Panc1 (cell line): ENCODE results near the gene EML6. TPM values are rescaled to one million over a fixed set of nuclear protein-coding genes. Genes with fewer than 3 reads are reported as not detected.

ENCODE experiments used
- ATAC-seq: fragments of 200-7000 bp; cut with Tn5 transposase; 2 replicates; pipeline ENCODE4 v1.9.1; 2020; ENCODE audit warnings: mild to moderate bottlenecking, moderate library complexity
- BruUV-seq: library from RNA; stranded (reverse); fragments of 400-500 nt; replicated peaks from 2 replicates; lab custom pipeline; 2021; lab: Mats Ljungman, UMichigan
- CTCF ChIA-PET: fragments of 300-600 bp; sonication (Branson Sonifier 250); formaldehyde crosslinking; loops from one replicate; lab custom pipeline; 2022; ENCODE audit warnings: antibody characterized with exemption; lab: Charles Lee
- POLR2A ChIA-PET: fragments of 300-600 bp; sonication (Branson Sonifier 250); formaldehyde crosslinking; loops from one replicate; lab custom pipeline; 2022; ENCODE audit warnings: antibody characterized with exemption; lab: Charles Lee
- DNase-seq: peaks from one replicate; pipeline ENCODE4 v3.0.0-alpha.2; 2010; ENCODE audit warnings: low read depth, low spot score
- H3K27ac ChIP-seq: 2 replicates; pipeline ENCODE4 v1.5.1; 2011; ENCODE audit warnings: mild to moderate bottlenecking, low read length, inconsistent platforms
- H3K27me3 ChIP-seq: fragments of 200-500 bp; sonication (Bioruptor generic); 2 replicates; pipeline ENCODE4 v1.6.0; 2014; ENCODE audit warnings: low read length, inconsistent platforms; ENCODE audit not compliant: control insufficient read depth, insufficient read depth
- H3K36me3 ChIP-seq: fragments of 200-500 bp; sonication (Bioruptor generic); 2 replicates; pipeline ENCODE4 v1.5.1; 2014; ENCODE audit warnings: inconsistent platforms, mild to moderate bottlenecking, low read length, moderate library complexity; ENCODE audit not compliant: control insufficient read depth, insufficient read depth
- H3K4me1 ChIP-seq: 2 replicates; pipeline ENCODE4 v1.5.1; 2011; ENCODE audit warnings: inconsistent platforms, mild to moderate bottlenecking, low read length, moderate library complexity; ENCODE audit not compliant: control insufficient read depth, insufficient read depth
- H3K4me3 ChIP-seq, 2 experiments: 2 replicates each; pipeline ENCODE4 v1.5.1; 2011 to 2012; ENCODE audit warnings: low read depth in 2 of 2, low read length in 2 of 2, mild to moderate bottlenecking in 2 of 2, inconsistent platforms in 1 of 2, moderate library complexity in 1 of 2
- H3K9me3 ChIP-seq: fragments of 200-500 bp; sonication (Bioruptor generic); 2 replicates; pipeline ENCODE4 v1.5.1; 2014; ENCODE audit warnings: low read depth, mild to moderate bottlenecking, inconsistent platforms, low read length, moderate library complexity; ENCODE audit not compliant: control insufficient read depth, insufficient read depth
- POLR2AphosphoS5 ChIP-seq: IDR thresholded peaks from 2 replicates; pipeline ENCODE4 v1.6.1; 2012; ENCODE audit warnings: mild to moderate bottlenecking, low read depth, low read length, moderate library complexity
- SIN3A ChIP-seq: IDR thresholded peaks from 2 replicates; pipeline ENCODE4 v1.6.1; 2012; ENCODE audit warnings: low read depth, mild to moderate bottlenecking, low read length, moderate library complexity, borderline replicate concordance; ENCODE audit not compliant: insufficient read depth
- TCF7L2 ChIP-seq: IDR thresholded peaks from 2 replicates; pipeline ENCODE4 v1.6.1; 2011; ENCODE audit warnings: mild to moderate bottlenecking, low read depth, low read length, inconsistent platforms
- in situ Hi-C: cut with HindIII; loops from 2 replicates; pipeline ENCODE4 v1.10.0; 2016; ENCODE audit warnings: low sequenced_read_pairs, low pct_unique_long_range_greater_than_20kb
- intact Hi-C: fragments of 100-400 bp; cut with micrococcal nuclease; formaldehyde crosslinking; loops from one replicate; pipeline ENCODE4 v1.10.0; 2022; ENCODE audit not compliant: unreplicated experiment
- total RNA-seq: library from RNA; stranded (reverse); gene quantifications from one replicate; pipeline ENCODE4 v1.2.1, GENCODE V29; 2021; ENCODE audit not compliant: unreplicated experiment
- TF ChIP-seq, protein P1 (sequence below), 2 experiments: IDR thresholded peaks; 2 replicates each; pipeline ENCODE4 v1.6.1; 2011 to 2012; ENCODE audit warnings: low read depth in 2 of 2, control low read depth in 1 of 2, low read length in 1 of 2, mild to moderate bottlenecking in 1 of 2, moderate library complexity in 1 of 2; ENCODE audit not compliant: insufficient read depth in 1 of 2
- TF ChIP-seq, protein P2 (sequence below): fragments of 450-650 bp; IDR thresholded peaks from 2 replicates; pipeline ENCODE4 v1.5.1; 2017; ENCODE audit warnings: mild to moderate bottlenecking

Gene EML6
- total RNA-seq, 1 experiment from 2014 or later: 6.3 TPM

DNA sequence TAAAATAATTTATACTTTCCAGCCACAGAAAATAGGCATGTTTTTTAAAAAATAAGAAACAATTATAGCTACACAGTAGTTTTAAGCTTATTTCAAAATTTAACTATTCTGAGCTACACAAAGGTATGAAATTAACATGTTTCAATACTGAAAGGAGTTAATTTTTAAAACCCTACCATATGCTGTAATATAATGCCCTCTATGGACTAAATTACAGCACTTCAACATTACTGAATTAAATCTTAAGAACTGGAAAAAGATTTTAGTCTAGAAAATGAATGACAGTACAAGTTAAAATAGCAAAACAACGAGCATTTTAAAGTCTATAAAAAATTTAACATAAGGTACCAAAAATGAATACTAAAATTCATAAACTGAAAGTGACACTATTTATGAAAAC is 290.5 kb downstream of the EML6 start:
- POLR2A ChIA-PET: no interaction called here
- in situ Hi-C loops: no loop called here
- DNase-seq (no peak), ATAC-seq (no peak)
- H3K36me3 ChIP-seq: peaks cover 2% of the 10 kb centered on the region; the same call in 1 of the 2 replicates
- BruUV-seq: no TSS peak
- CTCF ChIA-PET: interaction anchor here (0.7 kb wide), 1 partner anchor 114 kb away, joined by 3 read pairs; no protein-coding TSS in a partner anchor
- H3K27ac ChIP-seq: peak overlapping the region; percentile 91
- H3K9me3 ChIP-seq: no peaks in the 10 kb centered on the region
- peaks cover 81% of the 10 kb centered on the region for H3K4me1 ChIP-seq
- no peaks in the 10 kb centered on the region for H3K27me3 ChIP-seq
- intact Hi-C loops: loop anchor here (2.0 to 5.0 kb wide), 3 partner anchors 33 to 155 kb away; no protein-coding TSS in a partner anchor
- no peak for TF ChIP-seq TCF7L2
- H3K4me3 ChIP-seq: no peak overlapping the region

DNA sequence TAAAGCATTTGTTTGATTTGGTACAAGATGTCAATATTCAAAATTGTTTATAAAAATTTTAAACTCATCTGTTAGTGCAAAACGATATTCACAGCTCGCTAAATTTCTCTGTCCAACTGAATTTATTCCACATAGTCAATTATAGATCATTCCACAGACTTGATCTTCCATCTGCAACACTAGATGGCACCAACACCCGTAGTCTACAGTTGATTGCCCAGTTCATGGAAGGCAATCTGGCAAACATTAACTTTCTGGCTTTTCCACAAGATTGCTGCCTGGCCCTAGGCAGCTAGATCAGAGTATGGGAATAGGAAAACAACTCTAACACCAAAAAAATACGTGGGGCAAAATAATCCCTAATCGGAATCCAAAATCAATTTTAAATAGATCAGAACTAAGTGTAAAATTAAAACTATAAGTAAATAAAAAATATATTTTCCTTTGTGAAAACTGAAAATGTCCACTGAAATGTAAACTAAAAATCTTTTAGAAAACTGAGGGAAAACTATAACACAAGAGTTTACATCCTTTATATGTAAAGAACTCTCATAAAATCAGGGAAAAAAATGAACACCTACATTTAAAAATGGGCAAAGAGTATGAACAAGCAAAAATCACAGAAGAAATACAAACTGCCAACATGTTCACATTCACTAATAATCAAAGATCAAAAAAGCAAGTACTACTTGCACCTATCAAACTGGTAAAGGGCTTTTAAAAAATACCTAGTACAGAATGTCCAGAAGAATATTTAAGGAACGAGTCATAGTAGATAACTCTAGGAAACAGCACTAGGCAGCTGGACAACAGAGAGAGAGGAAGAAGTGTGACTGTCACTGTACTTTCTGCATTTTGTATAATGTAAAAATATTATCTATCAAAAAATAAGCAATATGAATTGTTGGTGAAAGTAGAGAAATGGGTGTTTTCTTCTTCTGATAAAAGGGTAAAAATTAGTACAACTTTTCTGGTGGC is 291.8 kb downstream of the EML6 start:
- no TSS peak for BruUV-seq
- ChIA-PET POLR2A (interaction anchor here (0.6 to 1.0 kb wide), 2 partner anchors 59 to 116 kb away, joined by 3 read pairs; no protein-coding TSS in a partner anchor), CTCF (interaction anchor here (0.8 kb wide), 2 partner anchors 33 to 116 kb away, joined by 3 to 5 read pairs; no protein-coding TSS in a partner anchor)
- intact Hi-C loops (loop anchor here (2.0 to 5.0 kb wide), 3 partner anchors 32 to 154 kb away; no protein-coding TSS in a partner anchor), in situ Hi-C loops (no loop called here)
- Histone ChIP-seq H3K9me3 (no peaks in the 10 kb centered on the region), H3K4me3 (no peak overlapping the region), H3K36me3 (peaks cover 2% of the 10 kb centered on the region; the same call in 1 of the 2 replicates), H3K4me1 (peaks cover 74% of the 10 kb centered on the region), H3K27me3 (no peaks in the 10 kb centered on the region), H3K27ac (peak overlapping the region; percentile 91)
- ATAC-seq (peak; percentile 71), DNase-seq (no peak)
- TF ChIP-seq SIN3A: no peak
- TF ChIP-seq, protein P1, sequence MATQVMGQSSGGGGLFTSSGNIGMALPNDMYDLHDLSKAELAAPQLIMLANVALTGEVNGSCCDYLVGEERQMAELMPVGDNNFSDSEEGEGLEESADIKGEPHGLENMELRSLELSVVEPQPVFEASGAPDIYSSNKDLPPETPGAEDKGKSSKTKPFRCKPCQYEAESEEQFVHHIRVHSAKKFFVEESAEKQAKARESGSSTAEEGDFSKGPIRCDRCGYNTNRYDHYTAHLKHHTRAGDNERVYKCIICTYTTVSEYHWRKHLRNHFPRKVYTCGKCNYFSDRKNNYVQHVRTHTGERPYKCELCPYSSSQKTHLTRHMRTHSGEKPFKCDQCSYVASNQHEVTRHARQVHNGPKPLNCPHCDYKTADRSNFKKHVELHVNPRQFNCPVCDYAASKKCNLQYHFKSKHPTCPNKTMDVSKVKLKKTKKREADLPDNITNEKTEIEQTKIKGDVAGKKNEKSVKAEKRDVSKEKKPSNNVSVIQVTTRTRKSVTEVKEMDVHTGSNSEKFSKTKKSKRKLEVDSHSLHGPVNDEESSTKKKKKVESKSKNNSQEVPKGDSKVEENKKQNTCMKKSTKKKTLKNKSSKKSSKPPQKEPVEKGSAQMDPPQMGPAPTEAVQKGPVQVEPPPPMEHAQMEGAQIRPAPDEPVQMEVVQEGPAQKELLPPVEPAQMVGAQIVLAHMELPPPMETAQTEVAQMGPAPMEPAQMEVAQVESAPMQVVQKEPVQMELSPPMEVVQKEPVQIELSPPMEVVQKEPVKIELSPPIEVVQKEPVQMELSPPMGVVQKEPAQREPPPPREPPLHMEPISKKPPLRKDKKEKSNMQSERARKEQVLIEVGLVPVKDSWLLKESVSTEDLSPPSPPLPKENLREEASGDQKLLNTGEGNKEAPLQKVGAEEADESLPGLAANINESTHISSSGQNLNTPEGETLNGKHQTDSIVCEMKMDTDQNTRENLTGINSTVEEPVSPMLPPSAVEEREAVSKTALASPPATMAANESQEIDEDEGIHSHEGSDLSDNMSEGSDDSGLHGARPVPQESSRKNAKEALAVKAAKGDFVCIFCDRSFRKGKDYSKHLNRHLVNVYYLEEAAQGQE (IDR thresholded peaks at IDR 0.05; ENCODE audit: insufficient read depth in 1 of 2, low read depth in 2 of 2, low read length in 1 of 2): no peak
- TF ChIP-seq POLR2AphosphoS5: no peak
- TF ChIP-seq, protein P2, sequence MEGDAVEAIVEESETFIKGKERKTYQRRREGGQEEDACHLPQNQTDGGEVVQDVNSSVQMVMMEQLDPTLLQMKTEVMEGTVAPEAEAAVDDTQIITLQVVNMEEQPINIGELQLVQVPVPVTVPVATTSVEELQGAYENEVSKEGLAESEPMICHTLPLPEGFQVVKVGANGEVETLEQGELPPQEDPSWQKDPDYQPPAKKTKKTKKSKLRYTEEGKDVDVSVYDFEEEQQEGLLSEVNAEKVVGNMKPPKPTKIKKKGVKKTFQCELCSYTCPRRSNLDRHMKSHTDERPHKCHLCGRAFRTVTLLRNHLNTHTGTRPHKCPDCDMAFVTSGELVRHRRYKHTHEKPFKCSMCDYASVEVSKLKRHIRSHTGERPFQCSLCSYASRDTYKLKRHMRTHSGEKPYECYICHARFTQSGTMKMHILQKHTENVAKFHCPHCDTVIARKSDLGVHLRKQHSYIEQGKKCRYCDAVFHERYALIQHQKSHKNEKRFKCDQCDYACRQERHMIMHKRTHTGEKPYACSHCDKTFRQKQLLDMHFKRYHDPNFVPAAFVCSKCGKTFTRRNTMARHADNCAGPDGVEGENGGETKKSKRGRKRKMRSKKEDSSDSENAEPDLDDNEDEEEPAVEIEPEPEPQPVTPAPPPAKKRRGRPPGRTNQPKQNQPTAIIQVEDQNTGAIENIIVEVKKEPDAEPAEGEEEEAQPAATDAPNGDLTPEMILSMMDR: peak; percentile 79
- TF ChIP-seq TCF7L2: no peak
